Astrocyte of the hippocampus (primary cell): Measurements from ENCODE around the gene SEC62.
"Not testable (repeated sequence)": the region's sequence is repeated elsewhere in the genome, so short reads cannot be mapped to it uniquely, and the experiment has no call there.

Experiments used
- DNase-seq: peaks from one replicate; pipeline ENCODE4 v3.0.0; 2011; ENCODE audit warnings: low read depth, low spot score

Gene SEC62

DNA sequence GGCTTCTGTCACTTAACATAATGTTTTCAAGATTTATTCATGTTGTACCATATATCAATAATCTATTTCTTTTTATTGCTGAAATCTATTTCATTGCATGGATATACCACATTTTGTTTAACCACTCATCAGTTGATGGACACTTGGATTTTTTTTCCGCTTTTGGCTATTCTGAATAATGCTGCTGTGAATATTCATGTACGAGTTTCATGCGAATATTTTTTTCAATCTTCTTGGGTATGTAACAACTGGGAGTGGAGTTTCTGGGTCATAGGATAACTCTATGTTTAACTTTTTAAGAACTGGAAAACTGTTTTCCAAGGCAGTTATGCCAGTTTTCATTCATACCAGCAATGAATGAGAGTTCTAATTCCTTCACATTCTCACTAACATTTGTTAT, 49.5 kb downstream of the SEC62 start:
- DNase-seq, result no peak

DNA sequence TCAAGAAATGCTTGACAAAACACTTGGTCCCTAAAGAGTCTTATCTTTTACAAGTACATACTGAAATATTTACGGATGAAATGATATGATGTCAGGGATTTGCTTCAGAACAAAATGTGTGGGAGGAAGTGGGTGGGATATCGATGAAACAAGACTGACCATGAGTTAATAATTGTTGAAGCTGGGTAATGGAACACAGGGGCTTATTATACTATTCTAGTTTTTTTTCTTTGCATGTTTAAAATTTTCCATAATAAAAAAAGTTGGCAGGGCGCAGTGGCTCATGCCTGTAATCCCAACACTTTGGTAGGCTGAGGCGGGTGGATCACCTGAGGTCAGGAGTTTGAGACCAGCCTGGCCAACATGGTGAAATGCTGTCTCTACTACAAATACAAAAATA, 52.7 kb downstream of the SEC62 start:
- DNase-seq, result not testable (repeated sequence)

DNA sequence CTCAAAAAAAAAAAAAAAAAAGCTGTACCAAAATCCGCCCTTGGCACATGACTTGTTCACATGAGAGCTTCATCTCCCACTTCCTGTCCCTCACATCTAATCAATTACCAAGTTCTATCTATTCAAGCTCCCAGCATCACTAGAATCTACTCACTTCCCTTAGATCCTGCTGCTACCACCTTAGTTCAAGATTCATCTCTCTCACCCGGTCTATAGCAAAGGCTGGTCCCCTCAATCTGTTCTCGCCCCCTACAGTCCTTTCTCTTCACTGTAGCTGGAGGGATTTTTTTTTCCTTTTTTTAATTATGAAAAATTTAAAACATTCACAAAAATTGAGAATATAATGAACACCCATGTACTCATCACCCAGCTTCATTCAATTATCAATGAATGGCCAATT, 54.5 kb downstream of the SEC62 start:
- DNase-seq, result no peak

DNA sequence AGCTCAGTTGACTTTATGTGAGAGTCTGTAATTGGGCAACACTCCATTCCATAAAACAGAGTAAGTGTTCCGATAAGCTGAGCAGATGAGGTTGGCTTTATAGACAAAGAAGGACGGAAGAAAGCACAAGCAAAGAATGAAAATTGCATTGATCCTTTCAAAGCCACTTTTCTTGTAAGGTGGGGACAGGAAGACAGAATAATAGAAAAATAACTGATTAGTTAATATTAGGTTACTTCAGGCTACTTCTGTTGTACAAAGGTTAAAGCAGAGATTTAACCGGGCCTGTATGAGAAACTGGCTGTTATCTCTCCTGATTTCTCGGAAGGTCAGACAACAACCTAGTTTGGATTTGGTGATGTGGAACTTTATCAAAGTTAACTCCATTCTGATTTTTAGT, 55.7 kb downstream of the SEC62 start:
- no peak for DNase-seq

DNA sequence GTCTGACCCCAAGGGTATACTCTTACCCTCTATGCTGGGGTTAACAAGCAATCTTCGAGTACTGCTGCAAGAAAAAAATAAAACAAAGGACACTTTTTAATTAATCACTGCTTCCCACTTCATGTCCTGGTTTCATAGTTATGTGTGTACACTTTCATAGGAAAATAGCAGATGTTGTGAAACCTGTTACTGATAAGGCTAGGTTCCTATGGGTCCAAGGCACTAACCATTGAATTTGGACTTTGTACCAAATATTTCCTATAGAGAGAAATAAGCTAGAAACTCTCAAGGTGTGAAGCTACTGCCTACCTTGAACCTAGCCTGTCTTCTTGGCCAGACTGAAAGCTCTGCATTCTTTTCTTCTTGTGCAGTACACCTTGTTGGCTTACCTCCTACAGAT, 56.6 kb downstream of the SEC62 start:
- DNase-seq, result no peak

DNA sequence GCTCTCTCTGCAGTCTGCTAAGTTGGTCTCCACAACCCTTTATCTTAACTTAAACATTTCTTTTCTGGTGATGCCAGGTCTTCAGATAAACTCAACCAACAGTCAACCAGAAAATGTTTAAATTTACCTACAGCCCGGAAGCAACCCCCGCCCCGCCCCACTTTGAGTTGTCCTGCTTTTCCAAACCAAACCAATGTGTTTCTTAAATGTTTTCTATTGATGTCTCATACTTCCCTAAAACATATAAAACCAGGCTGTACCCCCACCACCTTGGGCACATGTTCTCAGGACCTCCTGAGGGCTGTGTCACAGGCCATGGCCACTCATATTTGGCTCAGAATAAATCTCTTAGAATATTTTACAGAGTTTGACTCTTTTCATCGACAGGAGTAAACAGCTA, 58.0 kb downstream of the SEC62 start:
- no peak for DNase-seq

DNA sequence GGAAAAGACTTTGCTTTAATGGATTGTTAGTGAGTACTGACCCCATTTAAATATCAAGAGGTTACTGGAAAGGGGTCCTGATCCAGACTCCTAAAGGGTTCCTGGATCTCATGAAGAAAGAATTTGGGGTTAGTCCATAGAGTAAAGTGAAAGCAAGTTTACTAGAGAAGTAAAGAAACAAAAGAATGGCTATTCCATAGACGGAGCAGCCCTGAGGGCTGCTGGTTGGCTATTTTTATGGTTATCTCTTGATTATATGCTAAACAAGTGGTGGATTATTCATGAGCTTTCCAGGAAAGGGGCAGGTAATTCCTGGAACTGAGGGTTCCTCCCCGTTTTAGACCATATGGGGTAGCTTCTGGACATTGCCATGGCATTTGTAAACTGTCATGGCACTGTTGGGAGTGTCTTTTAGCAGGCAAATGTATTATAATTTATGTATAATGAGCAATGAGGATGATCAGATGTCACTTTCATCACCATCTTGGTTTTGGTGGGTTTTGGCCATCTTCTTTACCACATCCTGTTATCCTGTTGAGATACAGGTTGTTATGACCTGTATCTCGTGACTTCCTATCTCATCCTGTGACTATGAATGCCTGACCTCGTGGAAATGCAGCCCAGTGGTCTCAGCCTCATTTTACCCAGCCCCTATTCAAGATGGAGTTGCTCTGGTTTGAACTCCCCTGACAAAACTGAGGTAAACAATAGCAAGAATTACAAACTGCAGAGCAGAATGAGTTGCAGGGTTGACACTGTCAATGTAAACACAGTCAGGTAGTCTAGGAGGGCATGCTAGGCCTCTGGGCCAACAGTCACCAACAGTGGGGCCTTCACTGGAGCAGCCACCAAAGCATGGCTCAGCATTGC, 60.9 kb downstream of the SEC62 start:
- DNase-seq, result no peak

DNA sequence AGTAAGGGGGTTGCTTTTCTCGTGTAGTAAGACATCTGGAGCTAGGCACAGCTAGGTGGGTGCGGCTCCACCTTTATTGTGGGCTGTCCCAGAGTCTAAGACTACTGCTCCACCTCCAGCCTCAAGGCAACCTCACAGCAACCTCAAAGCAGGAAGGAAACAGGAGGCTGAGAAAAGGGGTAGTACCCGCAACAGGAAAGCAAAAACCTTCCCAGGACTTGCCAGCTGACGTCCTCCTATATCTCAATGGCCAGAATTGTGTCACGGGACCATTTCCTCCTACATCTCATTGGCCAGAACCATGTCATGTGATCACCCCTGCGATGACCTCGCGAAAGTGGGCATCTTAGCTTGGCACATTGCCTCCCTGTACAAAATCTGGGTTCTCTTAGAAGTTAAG, 66.9 kb downstream of the SEC62 start:
- no peak for DNase-seq

DNA sequence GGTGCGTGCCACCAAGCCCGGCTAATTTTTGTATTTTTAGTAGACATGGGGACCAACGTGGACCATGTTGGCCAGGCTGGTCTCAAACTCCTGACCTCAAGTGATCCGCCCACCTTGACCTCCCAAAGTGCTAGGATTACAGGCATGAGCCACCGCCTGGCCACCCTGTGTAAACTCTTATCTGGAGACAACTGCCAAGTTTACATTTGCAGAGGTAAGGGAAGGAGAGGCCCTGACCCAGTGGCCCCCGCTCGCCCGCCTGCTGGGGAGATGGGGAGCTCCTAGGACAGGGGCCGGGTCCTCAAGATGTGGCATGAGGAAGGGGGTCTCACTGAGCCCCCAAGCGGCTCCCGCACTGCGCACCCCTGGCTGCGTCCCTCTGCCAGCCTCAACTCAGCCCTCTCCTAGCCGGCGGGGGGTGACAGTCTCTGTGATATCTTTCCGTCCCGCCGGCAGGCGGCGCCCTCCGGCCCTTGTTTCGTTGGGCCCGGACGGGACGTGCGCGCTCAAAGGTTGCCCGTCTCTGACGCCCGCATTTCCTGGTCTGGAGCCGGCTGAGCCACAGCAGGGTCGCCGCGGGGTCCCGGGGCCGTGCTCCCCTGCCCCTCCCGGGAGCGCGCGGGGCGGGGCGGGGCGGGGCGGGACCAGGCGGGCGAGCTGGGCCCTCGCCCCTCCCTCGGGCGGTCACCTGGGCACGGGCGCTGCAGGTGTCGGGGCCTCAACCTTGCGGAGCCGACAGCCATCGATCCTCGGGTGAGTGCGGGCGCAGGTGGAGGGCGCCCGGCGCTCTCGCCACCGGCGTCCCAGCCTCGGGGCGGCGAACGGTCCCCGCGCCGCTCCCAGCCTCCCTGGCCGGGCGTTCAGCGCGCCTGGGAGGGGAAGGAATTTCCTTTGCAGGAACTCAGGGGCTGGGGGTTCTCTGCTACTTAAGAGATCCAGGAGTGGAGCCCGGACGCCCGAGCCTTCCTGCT, 71.1 kb downstream of the SEC62 start, which contains the start of gene GPR160:
Gene GPR160 (plus strand): TSS at position 533 of the 971 bp plus-strand sequence. CDS start 45,978 bp downstream, outside the sequence.
- peak; percentile 61 for DNase-seq

DNA sequence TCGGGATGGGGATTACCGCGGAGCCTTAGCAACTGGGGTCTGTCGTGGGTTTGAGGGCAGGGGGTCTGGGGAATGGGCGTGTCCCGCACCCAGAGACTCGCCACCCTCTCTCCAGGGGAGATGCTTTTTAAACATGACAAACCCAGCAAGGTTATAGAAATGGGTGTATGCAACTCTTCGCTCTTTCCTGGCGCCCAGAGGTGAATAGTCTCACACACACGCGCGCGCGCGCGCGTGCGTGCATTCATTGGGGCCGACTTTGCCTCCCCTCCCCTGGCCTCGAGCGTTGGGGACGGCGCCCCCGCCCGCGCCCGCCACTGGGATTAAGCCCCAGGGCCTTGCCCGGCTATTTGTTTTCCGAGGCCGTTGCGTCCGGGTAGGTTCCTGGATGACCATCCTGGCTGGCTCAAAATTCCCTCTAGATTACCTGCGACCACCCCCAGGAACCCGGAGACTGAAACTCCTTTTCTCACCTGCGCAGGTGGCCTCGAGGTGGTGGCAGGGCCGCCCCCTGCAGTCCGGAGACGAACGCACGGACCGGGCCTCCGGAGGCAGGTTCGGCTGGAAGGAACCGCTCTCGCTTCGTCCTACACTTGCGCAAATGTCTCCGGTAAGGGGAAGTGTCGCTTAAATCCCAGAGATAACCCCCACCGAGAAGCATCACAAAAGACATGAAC, 72.0 kb downstream of the SEC62 start:
- DNase-seq, result peak; percentile 9

DNA sequence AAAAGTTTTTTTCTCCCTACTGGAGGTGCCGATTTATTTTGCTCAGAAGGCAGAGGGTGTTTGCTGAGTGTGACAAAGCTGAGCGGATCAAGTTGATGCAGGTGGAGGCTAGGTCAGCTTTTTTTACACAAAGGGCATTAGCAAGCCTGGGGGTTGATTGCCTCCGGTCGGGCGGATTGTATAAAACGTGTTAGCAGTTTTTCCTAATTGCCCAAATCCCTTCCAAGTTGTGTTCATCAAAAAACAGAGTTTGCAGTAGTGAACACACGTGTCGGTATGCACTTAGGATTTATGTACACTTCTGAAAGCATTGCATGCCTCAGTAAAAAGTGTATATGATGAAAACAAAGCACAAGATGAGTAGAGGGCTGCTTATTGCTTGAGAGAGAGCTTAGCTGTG, 73.8 kb downstream of the SEC62 start:
- DNase-seq, result no peak

DNA sequence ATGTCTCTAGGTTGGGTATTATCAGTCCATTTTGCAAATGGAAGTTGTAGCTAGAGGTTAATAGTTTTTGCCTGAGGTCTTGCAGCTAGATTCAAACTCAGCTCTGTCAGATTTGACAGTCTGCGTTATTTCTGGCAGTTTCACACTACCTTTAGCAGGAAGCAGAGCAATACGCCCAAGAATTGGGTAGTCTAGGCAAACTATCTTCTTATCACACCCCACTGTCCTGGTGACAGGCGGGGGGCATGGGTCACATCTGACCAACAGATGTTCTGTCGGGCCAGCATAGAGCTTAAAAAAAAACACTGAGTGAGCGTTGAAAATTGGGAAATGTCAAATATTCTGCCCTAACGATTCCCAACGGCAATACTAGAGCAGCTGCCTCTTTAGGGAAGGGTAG, 76.9 kb downstream of the SEC62 start:
- DNase-seq, result no peak

DNA sequence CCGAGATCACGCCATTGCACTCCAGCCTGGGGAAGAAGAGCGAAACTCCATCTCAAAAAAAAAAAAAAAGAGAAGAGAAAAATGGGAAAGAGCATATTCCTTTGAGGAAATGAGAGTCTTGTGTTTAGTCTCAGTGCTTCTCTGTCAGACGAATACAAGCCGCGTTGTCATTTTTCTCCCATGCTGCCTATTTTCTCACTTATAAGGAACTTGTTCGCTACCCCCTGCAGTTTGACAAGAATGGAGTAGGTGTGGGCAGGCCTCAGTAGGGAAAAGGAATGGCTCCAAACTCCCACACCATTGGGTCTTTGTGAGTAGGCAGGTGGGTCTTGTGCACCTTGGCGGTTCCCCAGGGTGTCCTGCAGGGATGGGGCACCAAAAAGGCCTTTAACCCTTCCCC, 77.7 kb downstream of the SEC62 start:
- no peak for DNase-seq

DNA sequence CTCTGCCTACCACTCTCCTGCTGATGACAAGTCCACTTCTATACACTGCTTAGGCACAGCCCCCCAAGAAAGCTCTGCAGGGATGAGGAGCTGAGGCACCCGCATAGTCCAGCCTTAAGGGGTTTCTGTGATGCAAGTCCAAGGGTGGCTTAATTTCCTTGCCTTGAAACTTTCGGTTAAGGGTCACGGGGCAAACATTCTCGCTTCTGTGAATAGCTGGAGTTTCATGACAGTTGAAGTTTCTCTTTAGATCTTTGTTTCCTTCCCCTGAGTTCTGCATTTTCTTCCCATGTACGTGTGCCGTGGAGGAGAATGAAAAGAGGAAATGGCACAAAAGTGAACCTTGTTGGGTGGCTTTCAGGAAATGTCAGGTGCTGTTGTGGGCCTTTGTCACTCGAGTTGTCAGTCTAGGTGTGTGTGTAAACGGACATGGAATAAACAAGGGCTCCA, 78.2 kb downstream of the SEC62 start:
- DNase-seq, result no peak

DNA sequence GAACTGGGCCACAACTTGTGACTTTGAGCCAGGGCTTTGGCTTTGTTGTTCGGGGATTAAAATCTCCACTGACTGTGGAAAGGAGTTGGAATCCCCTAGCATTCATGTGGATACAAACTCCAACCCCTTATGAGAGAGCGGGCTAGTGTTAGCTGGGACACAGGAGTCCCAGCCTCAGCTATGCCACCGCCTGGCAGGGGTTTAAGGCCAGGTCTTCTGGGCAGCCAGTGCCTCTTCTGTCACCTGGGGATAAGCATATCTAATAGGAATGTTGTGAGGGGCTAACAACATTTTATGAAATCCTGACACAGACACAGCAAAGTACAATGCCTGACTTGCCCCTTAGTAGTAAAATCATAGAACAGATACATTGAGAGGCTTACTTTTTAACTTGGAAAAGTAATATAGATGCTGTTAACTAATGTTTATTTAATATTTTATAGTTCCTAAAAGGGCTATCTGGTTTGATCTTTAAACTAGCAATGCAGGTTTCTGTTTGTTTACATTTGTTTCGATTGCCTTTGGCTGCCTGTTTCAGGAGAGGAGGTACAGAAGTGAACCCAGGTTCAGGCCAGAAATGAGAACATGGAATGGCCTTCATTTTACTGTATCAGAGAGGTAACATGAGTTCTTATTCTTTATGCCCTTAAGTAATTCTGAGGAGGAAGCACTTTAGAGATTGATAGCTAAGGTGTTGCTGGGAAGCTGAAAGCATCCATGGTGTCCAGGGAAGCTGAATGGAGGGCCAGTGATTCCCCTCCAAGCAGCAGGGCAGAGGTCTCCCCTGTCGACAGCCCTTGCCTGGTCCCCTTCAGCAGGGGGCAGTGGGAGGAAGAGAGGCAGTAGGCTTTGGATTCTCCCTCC, 79.9 kb downstream of the SEC62 start:
- no peak for DNase-seq

DNA sequence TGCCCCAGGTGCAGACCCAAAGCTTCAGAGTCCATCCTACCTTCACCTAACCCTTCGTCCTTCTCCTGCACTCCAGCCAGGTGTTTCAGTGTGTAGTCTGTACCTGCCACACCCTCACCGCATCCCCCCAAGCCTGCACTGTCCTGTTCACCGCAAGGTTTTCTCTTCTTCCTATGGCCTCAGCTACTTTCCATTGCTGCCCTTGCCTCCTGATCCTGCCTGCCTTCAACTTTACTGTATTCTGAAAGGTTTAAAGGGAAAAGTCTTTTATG, 80.5 kb downstream of the SEC62 start:
- no peak for DNase-seq
